Measurements from ENCODE around the gene TMX1. TPM values are rescaled to one million over a fixed set of nuclear protein-coding genes. Genes with fewer than 3 reads are reported as not detected.

TMX1 gene
- total and polyA plus RNA-seq, 10 of the 15 experiments (the other 5 are each of a cell fraction or from before 2014, with no cell fraction given), result 29.1 to 152 (median 52.0) TPM

GRCh38 chr14:51282517-51282916, 42.5 kb downstream of the TMX1 start:
- intact Hi-C loops (cut with micrococcal nuclease; ENCODE audit: unreplicated experiment) (loop anchor here (5.0 kb wide), 1 partner anchor 370 kb away; the partner anchor contains the start of gene FRMD6), in situ Hi-C loops (cut with MboI) (loop anchor here (10.0 kb wide), 1 partner anchor 492 kb away; no protein-coding TSS in a partner anchor)
- Histone ChIP-seq H2AFZ (ENCODE audit: control insufficient read depth, low read depth, low read length) (no peak overlapping the region), H3K4me2 (ENCODE audit: control insufficient read depth, insufficient read depth) (no peak overlapping the region), H3K9ac (ENCODE audit: control insufficient read depth, insufficient read depth, low read length) (no peak overlapping the region), H3K9me3 (replicated peaks; ENCODE audit: control insufficient read depth, insufficient read depth, low read length) (no peaks in the 10 kb centered on the region), H3K79me2 (ENCODE audit: control insufficient read depth, insufficient read depth, low read length) (no peaks in the 10 kb centered on the region), H3K27me3 (replicated peaks in 1 of 2; ENCODE audit: control insufficient read depth in 2 of 2, insufficient read depth in 2 of 2, low read length in 1 of 2) (no peaks in the 10 kb centered on the region), H3K4me1 (ENCODE audit: control insufficient read depth, insufficient read depth, low read length) (peaks cover 8% of the 10 kb centered on the region), H3K27ac (ENCODE audit: control insufficient read depth, insufficient read depth) (no peak overlapping the region), H3K36me3 (ENCODE audit: control insufficient read depth in 2 of 2, insufficient read depth in 2 of 2, low read length in 1 of 2) (no peaks in the 10 kb centered on the region), H4K20me1 (ENCODE audit: control insufficient read depth, insufficient read depth) (no peaks in the 10 kb centered on the region), H3K4me3 (no peak overlapping the region)
- FAIRE-seq (no peak), ATAC-seq (no peak), DNase-seq (ENCODE audit: low read depth, low spot score) (no peak)
- 97% methylated on average over 2 of the region's 2 CpGs for WGBS (ENCODE audit: insufficient coverage, insufficient replicate concordance, low lambda C conversion rate, missing lambda C conversion rate)
- BruUV-seq (replicated peaks), result no TSS peak
- ChIA-PET CTCF (interaction anchor here (0.6 to 7.5 kb wide), 20 partner anchors 10 to 700 kb away, joined by 3 to 75 read pairs (median 3); partner anchors contain the start of gene FRMD6), RAD21 (ENCODE audit: unreplicated experiment) (interaction anchor here (0.7 to 2.1 kb wide), 2 partner anchors 40 to 494 kb away, joined by 3 to 7 read pairs; no protein-coding TSS in a partner anchor), POLR2A (no interaction called here), SMC1A (ENCODE audit: uncharacterized antibody, unreplicated experiment) (interaction anchor here (1.1 to 4.1 kb wide), 10 partner anchors 8 to 696 kb away, joined by 3 to 19 read pairs (median 6); no protein-coding TSS in a partner anchor)
- TF ChIP-seq CUX1 (IDR thresholded peaks at IDR 0.05; ENCODE audit: insufficient replicate concordance, low read depth, low read length) (no peak), ZBTB11 (CRISPR knock-in tag; IDR thresholded peaks at IDR 0.05) (no peak), RELA (IDR thresholded peaks at IDR 0.05; ENCODE audit: borderline replicate concordance, partially characterized antibody) (no peak), EZH2 (IDR thresholded peaks at IDR 0.05; ENCODE audit: borderline replicate concordance, control insufficient read depth, low read depth, low read length) (no peak), POLR2AphosphoS5 (IDR thresholded peaks at IDR 0.05; ENCODE audit: low read length) (no peak), E4F1 (IDR thresholded peaks at IDR 0.05; ENCODE audit: borderline replicate concordance, partially characterized antibody) (no peak), CEBPB (IDR thresholded peaks at IDR 0.05; ENCODE audit: borderline replicate concordance in 1 of 2, low read depth in 2 of 2, low read length in 2 of 2) (no peak), GATAD2B (conservative IDR thresholded peaks at IDR 0.05; ENCODE audit: low read depth) (no peak), JUND (IDR thresholded peaks at IDR 0.05; ENCODE audit: low read depth, low read length) (no peak), NBN (IDR thresholded peaks at IDR 0.05) (no peak), MYB (IDR thresholded peaks at IDR 0.05; ENCODE audit: borderline replicate concordance, low read depth, low read length) (no peak), CBFB (IDR thresholded peaks at IDR 0.05; ENCODE audit: low read depth) (no peak), TARDBP (IDR thresholded peaks at IDR 0.05; ENCODE audit: borderline replicate concordance) (no peak)
